GM23248 (cell line): ENCODE measurements around the gene KITLG. TPM values are rescaled to one million over a fixed set of nuclear protein-coding genes. Genes with fewer than 3 reads are reported as not detected.

Source experiments
- DNase-seq: peaks from one replicate; pipeline ENCODE4 v3.0.0-alpha.2; 2015
- H2AFZ ChIP-seq: fragments of 200-600 bp; sonication (generic); 2 replicates; pipeline ENCODE4 v1.6.1; 2016; ENCODE audit warnings: antibody characterized with exemption
- H3F3A ChIP-seq: fragments of 200-600 bp; sonication (generic); 2 replicates; pipeline ENCODE4 v1.6.1; 2016; ENCODE audit warnings: mild to moderate bottlenecking, antibody characterized with exemption, mixed run types; ENCODE audit not compliant: insufficient read depth
- H3K27ac ChIP-seq: fragments of 200-600 bp; sonication (generic); 2 replicates; pipeline ENCODE4 v1.5.1; 2016; ENCODE audit warnings: mild to moderate bottlenecking
- H3K27me3 ChIP-seq: fragments of 200-600 bp; sonication (generic); replicated peaks from 2 replicates; pipeline ENCODE4 v1.6.1; 2016; ENCODE audit warnings: mild to moderate bottlenecking; ENCODE audit not compliant: insufficient read depth
- H3K36me3 ChIP-seq: fragments of 200-600 bp; sonication (generic); 2 replicates; pipeline ENCODE4 v1.6.1; 2016; ENCODE audit warnings: low read depth, mild to moderate bottlenecking
- H3K4me1 ChIP-seq: fragments of 200-600 bp; sonication (generic); 2 replicates; pipeline ENCODE4 v1.6.1; 2016; ENCODE audit warnings: mild to moderate bottlenecking; ENCODE audit not compliant: insufficient read depth
- H3K4me2 ChIP-seq: fragments of 200-600 bp; sonication (generic); one replicate; pipeline ENCODE4 v1.6.1; 2016; ENCODE audit warnings: mild to moderate bottlenecking; ENCODE audit not compliant: unreplicated experiment
- H3K4me3 ChIP-seq: fragments of 200-600 bp; sonication (generic); 2 replicates; pipeline ENCODE4 v1.5.1; 2016; ENCODE audit warnings: mild to moderate bottlenecking
- H3K79me2 ChIP-seq: fragments of 200-600 bp; sonication (generic); 2 replicates; pipeline ENCODE4 v1.6.1; 2016; ENCODE audit warnings: mild to moderate bottlenecking; ENCODE audit not compliant: insufficient read depth
- H3K9ac ChIP-seq: fragments of 200-600 bp; sonication (generic); 2 replicates; pipeline ENCODE4 v1.6.1; 2016; ENCODE audit warnings: mild to moderate bottlenecking
- H3K9me2 ChIP-seq: fragments of 200-600 bp; sonication (generic); 2 replicates; pipeline ENCODE4 v1.6.1; 2016; ENCODE audit warnings: mixed run types, mild to moderate bottlenecking, moderate library complexity; ENCODE audit not compliant: insufficient read depth
- H3K9me3 ChIP-seq: fragments of 200-600 bp; sonication (generic); one replicate; pipeline ENCODE4 v1.6.1; 2017; ENCODE audit warnings: low read depth
- H4K20me1 ChIP-seq: fragments of 200-600 bp; sonication (generic); 2 replicates; pipeline ENCODE4 v1.6.0; 2016; ENCODE audit not compliant: insufficient read depth
- EZH2 ChIP-seq: fragments of 200-600 bp; sonication (generic); IDR thresholded peaks from 2 replicates; pipeline ENCODE4 v1.6.1; 2018; ENCODE audit warnings: antibody characterized with exemption, mild to moderate bottlenecking; ENCODE audit not compliant: insufficient read depth, poor library complexity, severe bottlenecking
- EZH2phosphoT487 ChIP-seq: fragments of 200-600 bp; sonication (generic); IDR thresholded peaks from 2 replicates; pipeline ENCODE4 v1.6.1; 2018; ENCODE audit warnings: antibody characterized with exemption, moderate library complexity, mild to moderate bottlenecking, low read depth; ENCODE audit not compliant: insufficient read depth
- WGBS, 2 experiments: methylation state at CpG; one replicate each; pipeline ENCODE4 v1.1.6; 2015 to 2017; ENCODE audit warnings: low lambda C conversion rate in 2 of 2, low coverage in 1 of 2; ENCODE audit errors: missing lambda C conversion rate in 2 of 2; 5-methylcytosine and 5-hydroxymethylcytosine counted together
- in situ Hi-C: fragments of 300-500 bp; cut with MboI; formaldehyde crosslinking; loops from 2 replicates; pipeline ENCODE4 v1.15.0; 2020
- polyA plus RNA-seq: library from polyadenylated mRNA; unstranded; fragments of >200 nt; fragmentation: Nextera tagmentation; extraction: Ambion mirVana; gene quantifications from 2 replicates; pipeline ENCODE4 v1.2.1, GENCODE V29; 2016
- total RNA-seq: library from RNA; depleted of rRNA; stranded (reverse); fragments of >200 nt; shearing (Covaris generic); gene quantifications from 2 replicates; pipeline ENCODE4 v1.2.3, GENCODE V29; 2014

The KITLG gene
- total and polyA plus RNA-seq, 2 experiments from 2014 or later, result 34.8 to 98.4 TPM

GRCh38 chr12:88493636-88494035 lies 86.6 kb downstream of the KITLG start:
- Histone ChIP-seq H3K9me2 (no peaks in the 10 kb centered on the region), H3K9ac (no peak overlapping the region), H2AFZ (no peak overlapping the region), H3K27me3 (no peaks in the 10 kb centered on the region), H3K4me2 (peak overlapping the region; percentile 64), H3K27ac (peak overlapping the region; percentile 19; the same call in 1 of the 2 replicates), H3F3A (peaks cover 49% of the 10 kb centered on the region), H3K4me3 (peak overlapping the region; percentile 28), H4K20me1 (no peaks in the 10 kb centered on the region), H3K36me3 (peaks cover 34% of the 10 kb centered on the region), H3K4me1 (peaks cover 29% of the 10 kb centered on the region), H3K9me3 (no peaks in the 10 kb centered on the region), H3K79me2 (peaks cover 9% of the 10 kb centered on the region)
- in situ Hi-C loops, result no loop called here
- 0 to 1% methylated on average over 2 of the region's 2 CpGs for WGBS, 2 experiments
- peak; percentile 95 for DNase-seq
- TF ChIP-seq EZH2phosphoT487, result no peak
- TF ChIP-seq EZH2, result no peak

- H3K9ac ChIP-seq, result no peak overlapping the region
- peaks cover 22% of the 10 kb centered on the region for H3F3A ChIP-seq
- 96 to 98% methylated on average over 2 of the region's 2 CpGs for WGBS, 2 experiments
- TF ChIP-seq EZH2phosphoT487 (no peak), EZH2 (no peak)
- no peak for DNase-seq
- peaks cover 10% of the 10 kb centered on the region; the same call in 1 of the 2 replicates for H3K36me3 ChIP-seq
- H3K4me3 ChIP-seq, result no peak overlapping the region
- no peaks in the 10 kb centered on the region; the same call in 1 of the 2 replicates for H3K79me2 ChIP-seq
- no peak overlapping the region for H2AFZ ChIP-seq
- no peaks in the 10 kb centered on the region for H3K27me3 ChIP-seq
- no peaks in the 10 kb centered on the region for H3K9me3 ChIP-seq
- in situ Hi-C loops, result no loop called here
- H3K4me1 ChIP-seq, result peaks cover 19% of the 10 kb centered on the region
- no peaks in the 10 kb centered on the region for H4K20me1 ChIP-seq
- no peak overlapping the region for H3K27ac ChIP-seq
- no peaks in the 10 kb centered on the region for H3K9me2 ChIP-seq
- no peak overlapping the region for H3K4me2 ChIP-seq
These were observed 89.8 kb downstream of the KITLG start for GRCh38 chr12:88490425-88490824.

GRCh38 chr12:88472775-88473174 lies 107.5 kb downstream of the KITLG start:
- Histone ChIP-seq H4K20me1 (no peaks in the 10 kb centered on the region), H3K36me3 (no peaks in the 10 kb centered on the region), H3K4me2 (no peak overlapping the region), H3K79me2 (no peaks in the 10 kb centered on the region), H2AFZ (no peak overlapping the region), H3F3A (peaks cover 25% of the 10 kb centered on the region), H3K9ac (no peak overlapping the region), H3K4me3 (no peak overlapping the region), H3K9me2 (no peaks in the 10 kb centered on the region), H3K27ac (peak overlapping the region; percentile 44), H3K27me3 (no peaks in the 10 kb centered on the region), H3K9me3 (peaks cover 4% of the 10 kb centered on the region), H3K4me1 (peaks cover 40% of the 10 kb centered on the region)
- in situ Hi-C loops, result no loop called here
- 72 to 76% methylated on average over 3 of the region's 3 CpGs for WGBS, 2 experiments
- peak; percentile 87 for DNase-seq
- TF ChIP-seq EZH2, result no peak
- no peak for TF ChIP-seq EZH2phosphoT487

DNA sequence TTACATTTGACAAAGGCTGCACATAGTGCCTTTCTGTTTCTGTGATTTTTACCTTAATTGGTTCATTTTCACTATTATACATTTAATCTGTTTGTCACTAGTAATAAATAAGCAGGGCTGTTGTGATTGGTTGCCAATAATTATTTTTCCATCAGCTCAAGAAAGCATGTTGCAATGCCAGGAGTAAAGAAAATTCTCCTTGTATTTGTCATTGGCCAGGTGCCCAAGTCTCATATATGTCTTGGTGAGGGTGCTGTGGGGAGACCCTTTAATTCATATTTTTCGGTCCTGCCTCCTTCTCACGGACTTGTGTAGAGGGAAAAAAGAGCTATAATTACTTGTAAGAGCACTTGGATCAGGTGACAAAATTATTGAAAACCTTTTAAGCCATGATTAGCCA lies 108.0 kb downstream of the KITLG start:
- H3K9me2 ChIP-seq, result no peaks in the 10 kb centered on the region
- peaks cover 40% of the 10 kb centered on the region for H3K4me1 ChIP-seq
- H3K36me3 ChIP-seq, result no peaks in the 10 kb centered on the region
- in situ Hi-C loops, result no loop called here
- TF ChIP-seq EZH2phosphoT487, result no peak
- TF ChIP-seq EZH2, result no peak
- WGBS, 2 experiments, result 95 to 100% methylated on average over 2 of the region's 2 CpGs
- peak overlapping the region; percentile 74 for H3K27ac ChIP-seq
- no peaks in the 10 kb centered on the region for H3K79me2 ChIP-seq
- no peaks in the 10 kb centered on the region for H3K27me3 ChIP-seq
- no peak overlapping the region for H2AFZ ChIP-seq
- H3K4me3 ChIP-seq, result no peak overlapping the region; the same call in 1 of the 2 replicates
- H4K20me1 ChIP-seq, result no peaks in the 10 kb centered on the region
- H3K9me3 ChIP-seq, result peaks cover 4% of the 10 kb centered on the region
- H3K9ac ChIP-seq, result peak overlapping the region; percentile 34
- peak overlapping the region; percentile 58 for H3K4me2 ChIP-seq
- DNase-seq, result peak; percentile 38
- peaks cover 25% of the 10 kb centered on the region for H3F3A ChIP-seq
